ENCODE data around the gene HS6ST3. TPM values are rescaled to one million over a fixed set of nuclear protein-coding genes. Genes with fewer than 3 reads are reported as not detected.

The HS6ST3 gene
- total and polyA plus RNA-seq, 2 of the 13 experiments (the other 11 are each of a cell fraction or from before 2014, with no cell fraction given): not detected

GRCh38 chr13:96053003-96053703, 36.8 kb upstream of the HS6ST3 start, which contains the start of gene UGGT2 (continued):
- TF ChIP-seq ZNF710 (CRISPR knock-in tag; IDR thresholded peaks at IDR 0.05; ENCODE audit: borderline replicate concordance) (no peak), RAD51 (IDR thresholded peaks at IDR 0.05; ENCODE audit: borderline replicate concordance) (no peak), GABPB1 (CRISPR knock-in tag; IDR thresholded peaks at IDR 0.05) (peak; percentile 99), ZNF205 (CRISPR knock-in tag; IDR thresholded peaks at IDR 0.05) (peak; percentile 69; the same call in 1 of the 2 replicates), GATAD1 (CRISPR knock-in tag; IDR thresholded peaks at IDR 0.05) (peak; percentile 82), ZNF768 (CRISPR knock-in tag; IDR thresholded peaks at IDR 0.05) (0 out of 2 replicates have a peak, but pooled peaks have one; percentile 70), ZFP36L1 (CRISPR knock-in tag; IDR thresholded peaks at IDR 0.05) (no peak), HOXA3 (CRISPR knock-in tag; IDR thresholded peaks at IDR 0.05) (peak; percentile 78), BRCA1 (CRISPR knock-in tag; IDR thresholded peaks at IDR 0.05) (no peak), MIER2 (CRISPR knock-in tag; IDR thresholded peaks at IDR 0.05) (0 out of 2 replicates have a peak, but pooled peaks have one; percentile 46), SP4 (CRISPR knock-in tag; IDR thresholded peaks at IDR 0.05) (peak; percentile 78), ZNF891 (CRISPR knock-in tag; IDR thresholded peaks at IDR 0.05) (peak; percentile 70; the same call in 1 of the 2 replicates), PCBP1 (IDR thresholded peaks at IDR 0.05; ENCODE audit: borderline replicate concordance, low read depth, low read length) (0 out of 2 replicates have a peak, but pooled peaks have one; percentile 24), ZNF142 (CRISPR knock-in tag; IDR thresholded peaks at IDR 0.05) (peak; percentile 65; the same call in 1 of the 2 replicates), ZC3H4 (CRISPR knock-in tag; IDR thresholded peaks at IDR 0.05; ENCODE audit: borderline replicate concordance) (no peak), KAT7 (CRISPR knock-in tag; IDR thresholded peaks at IDR 0.05; ENCODE audit: borderline replicate concordance) (peak; percentile 92; the same call in 1 of the 2 replicates), ZMAT3 (CRISPR knock-in tag; conservative IDR thresholded peaks at IDR 0.05) (peak; percentile 63; the same call in 1 of the 2 replicates), U2AF2 (IDR thresholded peaks at IDR 0.05; ENCODE audit: low read depth, low read length) (no peak), RNF2 (conservative IDR thresholded peaks at IDR 0.05; ENCODE audit: low read depth) (peak; percentile 87; the same call in 1 of the 2 replicates), PTBP1 (IDR thresholded peaks at IDR 0.05; ENCODE audit: low read depth, low read length, poor library complexity, severe bottlenecking) (no peak), ELK4 (CRISPR knock-in tag; IDR thresholded peaks at IDR 0.05; ENCODE audit: borderline replicate concordance) (peak; percentile 79; the same call in 1 of the 2 replicates), FOXK1 (CRISPR knock-in tag; IDR thresholded peaks at IDR 0.05; ENCODE audit: borderline replicate concordance, low read depth) (peak; percentile 32)
